GM15510 (cell line): Measurements from ENCODE around the gene ZMYND15.

Experiments used
- POLR2A ChIP-seq: IDR thresholded peaks from 3 replicates; pipeline ENCODE4 v1.6.1; 2011; ENCODE audit warnings: borderline replicate concordance; ENCODE audit not compliant: insufficient read length; ENCODE audit errors: extremely low read depth

The ZMYND15 gene

DNA sequence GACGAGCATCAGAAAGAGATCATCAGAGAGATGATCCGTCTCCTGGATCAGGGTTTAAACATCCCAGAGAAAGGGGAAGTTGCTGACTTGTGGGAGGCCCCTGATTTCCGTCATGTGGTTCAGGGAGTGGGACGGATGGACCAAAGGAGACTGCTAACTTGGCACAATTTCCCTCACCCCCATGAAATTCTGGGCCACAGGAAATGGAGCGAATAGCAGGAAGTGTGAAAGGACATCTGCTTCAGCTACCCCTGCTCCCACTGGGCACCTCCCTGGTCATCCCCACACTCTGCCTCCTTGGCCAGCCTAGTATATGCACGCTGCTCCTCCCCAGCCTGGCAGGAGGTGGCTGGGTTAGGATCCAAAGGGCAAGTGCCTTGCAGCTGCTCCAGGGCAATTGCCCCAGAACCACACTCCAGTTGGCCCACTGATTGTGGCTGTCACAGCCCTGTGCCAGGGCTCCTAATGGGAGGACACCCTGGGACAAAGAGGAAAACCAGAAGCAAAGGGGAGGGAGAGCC is 27.9 kb upstream of the ZMYND15 start:
- no peak for TF ChIP-seq POLR2A

DNA sequence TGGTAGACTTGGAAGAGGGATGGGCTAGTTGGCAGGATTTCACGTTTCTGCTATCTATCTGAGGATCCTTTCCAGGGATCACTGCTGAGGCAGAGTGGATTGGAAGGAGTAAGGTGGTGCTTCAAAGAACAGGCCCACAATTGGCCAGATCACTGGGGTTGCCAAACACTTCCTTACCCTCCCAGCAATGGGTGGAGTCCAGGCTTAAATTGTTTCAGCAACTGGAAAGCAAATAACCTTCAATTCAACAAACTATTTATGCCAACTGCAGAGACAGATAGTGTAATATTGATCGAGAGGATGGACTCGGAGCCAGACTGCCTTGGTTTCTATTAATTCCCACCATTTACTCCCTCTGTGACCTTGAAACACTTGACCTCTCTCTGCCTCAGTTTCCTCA is 27.1 kb upstream of the ZMYND15 start:
- TF ChIP-seq POLR2A: no peak

DNA sequence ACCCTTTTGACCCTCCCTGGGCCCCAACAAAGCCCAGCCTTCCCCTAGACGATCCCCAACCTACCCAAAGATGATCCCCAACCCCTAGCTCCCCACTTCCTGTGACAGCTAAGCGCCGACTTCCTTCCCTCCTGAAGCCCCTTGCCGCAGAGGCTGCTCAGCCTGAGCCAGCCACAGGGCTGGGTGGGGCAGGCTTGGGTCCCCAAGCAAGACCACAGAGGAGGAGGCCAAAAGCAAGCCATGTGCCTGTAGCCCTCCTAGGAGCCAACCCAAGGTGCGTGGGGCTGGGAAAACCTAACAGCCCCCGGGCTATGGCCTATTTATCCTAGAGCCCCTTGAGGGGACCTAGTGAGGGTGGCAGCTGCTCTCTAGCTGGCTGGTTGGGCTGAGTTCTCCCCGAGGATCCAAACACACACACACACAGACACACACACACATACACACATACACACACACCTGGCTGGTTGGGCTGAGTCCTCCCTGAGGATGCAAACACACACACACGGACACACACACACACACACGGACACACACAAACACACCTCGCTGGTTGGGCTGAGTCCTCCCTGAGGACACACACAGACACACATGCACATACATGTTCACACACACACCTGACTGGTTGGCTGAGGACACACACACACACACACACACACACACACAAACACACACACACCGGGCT is 24.4 kb upstream of the ZMYND15 start:
- TF ChIP-seq POLR2A: no peak

DNA sequence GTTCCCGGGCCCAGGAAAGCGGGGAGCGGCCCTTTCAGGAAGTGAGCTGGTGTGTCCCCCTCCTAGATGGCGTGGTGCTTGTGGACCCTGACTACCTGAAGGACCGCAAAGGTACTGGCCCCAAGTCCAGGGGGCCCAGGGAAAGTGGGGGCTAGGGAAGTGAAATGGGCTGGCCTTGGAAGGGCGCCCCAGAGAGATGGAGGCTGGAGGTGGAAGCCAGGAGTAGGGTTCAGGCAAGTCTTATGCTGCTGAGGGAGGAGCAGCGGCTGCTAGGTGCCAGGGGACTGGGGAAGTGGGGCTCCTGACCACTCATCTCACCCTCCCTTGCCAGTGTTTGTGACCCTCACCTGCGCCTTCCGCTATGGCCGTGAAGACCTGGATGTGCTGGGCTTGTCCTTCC is 23.6 kb upstream of the ZMYND15 start:
- TF ChIP-seq POLR2A: no peak

DNA sequence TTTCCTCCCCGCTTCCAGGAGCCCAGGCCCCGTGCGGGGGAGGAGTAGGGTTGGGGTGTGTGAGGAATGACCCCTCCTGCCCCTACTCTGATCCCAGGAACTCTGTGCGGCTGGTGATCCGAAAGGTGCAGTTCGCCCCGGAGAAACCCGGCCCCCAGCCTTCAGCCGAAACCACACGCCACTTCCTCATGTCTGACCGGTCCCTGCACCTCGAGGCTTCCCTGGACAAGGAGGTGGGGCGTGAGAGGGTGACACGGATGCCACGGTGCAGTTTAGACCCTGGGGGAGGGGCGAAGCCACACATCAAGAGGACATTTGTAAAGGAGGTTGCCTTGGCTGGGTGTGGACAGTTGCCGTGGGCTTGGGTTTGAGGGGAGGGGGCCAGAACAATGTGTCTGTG is 21.8 kb upstream of the ZMYND15 start:
- no peak for TF ChIP-seq POLR2A

DNA sequence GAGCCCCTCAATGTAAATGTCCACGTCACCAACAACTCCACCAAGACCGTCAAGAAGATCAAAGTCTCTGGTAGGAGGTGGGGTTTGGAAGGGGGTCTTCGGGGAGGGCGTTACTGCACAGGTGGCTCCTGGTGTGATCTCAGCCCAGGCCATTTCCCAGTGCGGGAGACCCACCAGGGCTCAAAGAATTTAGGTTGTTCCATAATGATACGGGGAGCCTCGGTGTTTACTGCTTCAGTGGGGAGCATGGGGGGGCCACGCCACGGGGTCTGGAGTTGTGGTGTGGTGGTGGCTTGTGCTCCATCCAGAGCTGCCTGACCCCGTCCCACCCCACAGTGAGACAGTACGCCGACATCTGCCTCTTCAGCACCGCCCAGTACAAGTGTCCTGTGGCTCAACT is 21.4 kb upstream of the ZMYND15 start:
- no peak for TF ChIP-seq POLR2A

DNA sequence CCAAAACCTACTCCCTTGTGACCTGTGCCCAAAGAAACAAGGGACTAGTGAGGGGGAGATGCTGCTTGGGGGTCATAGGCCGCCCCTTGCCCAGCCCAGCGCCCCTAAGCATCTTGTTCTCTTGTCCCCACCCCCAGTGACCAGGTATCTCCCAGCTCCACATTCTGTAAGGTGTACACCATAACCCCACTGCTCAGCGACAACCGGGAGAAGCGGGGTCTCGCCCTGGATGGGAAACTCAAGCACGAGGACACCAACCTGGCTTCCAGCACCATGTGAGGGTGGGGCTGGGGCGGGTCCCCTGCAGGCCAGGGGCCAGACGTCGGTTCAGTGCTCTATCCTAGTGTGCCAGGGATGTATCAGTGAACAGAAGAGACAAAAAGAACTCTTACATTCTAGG is 20.5 kb upstream of the ZMYND15 start:
- no peak for TF ChIP-seq POLR2A

DNA sequence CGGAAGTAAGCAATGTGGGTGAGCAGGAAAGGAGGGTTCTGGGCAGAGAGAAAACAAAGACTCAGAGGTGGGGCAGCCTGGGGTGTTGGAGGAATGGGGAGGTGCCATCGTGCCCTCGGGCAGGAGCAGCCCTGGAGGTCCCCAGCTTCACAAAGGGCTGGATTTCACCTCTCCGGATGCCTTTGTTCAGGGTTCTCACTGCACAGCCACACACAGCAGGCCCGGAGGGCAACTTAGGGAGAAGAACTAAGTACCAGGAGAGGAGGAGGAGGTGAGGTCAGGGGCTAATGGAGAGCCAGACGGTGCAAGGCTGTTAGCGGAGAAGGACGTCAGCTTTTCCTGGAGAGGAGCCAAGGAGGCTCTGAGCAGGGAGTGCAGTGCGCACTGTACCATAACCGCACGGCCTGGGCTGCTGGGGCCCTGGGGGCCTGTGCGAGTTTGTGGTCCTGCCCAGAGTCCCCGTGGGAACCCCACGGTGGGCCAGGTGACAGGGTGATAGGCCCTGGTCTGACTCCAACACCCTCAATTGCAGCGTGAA is 19.9 kb upstream of the ZMYND15 start:
- no peak for TF ChIP-seq POLR2A

DNA sequence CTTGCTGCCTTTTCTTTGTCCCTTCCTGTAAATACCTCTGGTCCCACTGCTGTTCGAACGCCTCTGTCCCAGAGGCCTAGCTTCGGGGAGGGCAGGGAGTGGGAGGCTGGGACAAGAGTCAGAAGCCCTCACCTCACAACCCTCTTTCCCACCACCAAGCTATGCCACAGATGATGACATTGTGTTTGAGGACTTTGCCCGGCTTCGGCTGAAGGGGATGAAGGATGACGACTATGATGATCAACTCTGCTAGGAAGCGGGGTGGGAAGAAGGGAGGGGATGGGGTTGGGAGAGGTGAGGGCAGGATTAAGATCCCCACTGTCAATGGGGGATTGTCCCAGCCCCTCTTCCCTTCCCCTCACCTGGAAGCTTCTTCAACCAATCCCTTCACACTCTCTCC is 18.8 kb upstream of the ZMYND15 start:
- TF ChIP-seq POLR2A: no peak

DNA sequence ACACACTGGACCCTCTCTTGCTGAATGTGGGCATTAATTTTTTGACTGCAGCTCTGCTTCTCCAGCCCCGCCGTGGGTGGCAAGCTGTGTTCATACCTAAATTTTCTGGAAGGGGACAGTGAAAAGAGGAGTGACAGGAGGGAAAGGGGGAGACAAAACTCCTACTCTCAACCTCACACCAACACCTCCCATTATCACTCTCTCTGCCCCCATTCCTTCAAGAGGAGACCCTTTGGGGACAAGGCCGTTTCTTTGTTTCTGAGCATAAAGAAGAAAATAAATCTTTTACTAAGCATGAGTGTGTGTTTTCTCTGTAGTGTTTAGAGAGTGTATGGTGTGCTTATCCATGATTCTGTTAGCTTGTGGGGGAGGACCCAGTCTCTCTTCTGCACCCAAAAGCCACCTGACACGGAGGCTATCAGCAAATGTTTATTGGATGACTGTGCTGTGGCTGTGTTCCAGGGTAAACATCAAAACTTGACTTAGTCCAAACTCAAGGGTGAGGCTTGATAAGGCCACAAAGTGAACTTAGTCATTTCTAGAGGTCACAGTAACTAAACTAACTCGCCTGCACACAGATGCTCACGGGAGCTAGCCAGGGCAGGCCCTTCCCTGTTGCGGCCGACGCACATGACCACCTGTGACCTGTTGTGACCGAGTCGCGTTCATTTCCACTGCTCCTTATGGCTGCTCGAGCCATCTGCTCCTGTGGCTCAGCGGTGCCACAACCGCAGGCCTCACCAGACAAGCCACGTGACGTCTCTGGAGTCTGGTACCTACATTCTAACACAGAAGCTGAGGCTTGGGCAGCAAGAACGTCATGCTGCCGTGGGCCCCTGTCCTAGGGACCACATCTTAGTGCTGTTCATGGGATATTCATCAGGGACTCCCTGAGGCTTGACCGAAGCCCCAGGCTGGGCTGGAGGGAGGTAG is 18.2 kb upstream of the ZMYND15 start:
- TF ChIP-seq POLR2A: no peak

DNA sequence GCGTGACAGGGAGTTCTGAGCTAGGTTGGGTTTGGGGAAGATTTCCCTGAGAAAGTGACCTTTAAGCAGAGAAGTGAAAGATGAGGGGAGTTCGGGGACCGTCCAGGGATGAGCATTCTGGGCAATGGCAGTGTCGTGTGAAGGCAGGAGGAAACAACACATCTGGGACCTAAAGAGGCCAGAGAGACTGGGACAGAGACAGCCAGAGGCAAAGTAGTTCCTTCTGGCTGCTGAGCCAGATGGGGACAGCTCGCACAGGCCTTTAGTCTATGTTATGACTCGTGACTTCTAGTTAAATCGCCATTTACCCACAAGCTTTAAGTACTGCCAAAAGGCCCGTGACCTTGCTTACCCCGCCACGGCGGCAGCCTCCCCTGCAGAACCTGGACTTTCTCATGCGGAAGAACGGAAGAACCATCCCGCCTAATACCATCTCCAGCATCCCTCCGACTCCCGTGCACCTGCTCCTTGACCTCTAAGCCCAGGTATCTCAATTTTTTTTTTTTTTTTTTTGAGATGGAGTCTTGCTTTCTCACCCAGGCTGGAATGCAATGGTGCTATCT is 16.9 kb upstream of the ZMYND15 start:
- no peak for TF ChIP-seq POLR2A

DNA sequence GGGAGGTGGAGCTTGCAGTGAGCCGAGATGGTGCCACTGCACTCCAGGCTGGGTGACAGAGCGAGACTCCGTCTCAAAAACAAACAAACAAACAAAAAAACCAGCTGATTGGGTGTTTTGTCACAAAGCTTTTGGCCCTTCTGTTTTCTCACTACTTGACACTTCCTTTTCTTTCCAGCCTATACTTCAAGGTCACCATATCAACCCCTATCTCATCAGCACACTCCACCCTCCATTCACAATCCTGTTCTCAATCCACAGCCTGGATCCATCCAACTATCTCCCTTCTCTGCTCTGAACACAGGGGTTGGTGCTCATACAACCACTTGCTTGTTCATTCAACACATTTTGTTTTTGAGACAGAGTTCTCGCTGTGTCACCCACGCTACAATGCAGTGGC is 15.0 kb upstream of the ZMYND15 start:
- TF ChIP-seq POLR2A: no peak

DNA sequence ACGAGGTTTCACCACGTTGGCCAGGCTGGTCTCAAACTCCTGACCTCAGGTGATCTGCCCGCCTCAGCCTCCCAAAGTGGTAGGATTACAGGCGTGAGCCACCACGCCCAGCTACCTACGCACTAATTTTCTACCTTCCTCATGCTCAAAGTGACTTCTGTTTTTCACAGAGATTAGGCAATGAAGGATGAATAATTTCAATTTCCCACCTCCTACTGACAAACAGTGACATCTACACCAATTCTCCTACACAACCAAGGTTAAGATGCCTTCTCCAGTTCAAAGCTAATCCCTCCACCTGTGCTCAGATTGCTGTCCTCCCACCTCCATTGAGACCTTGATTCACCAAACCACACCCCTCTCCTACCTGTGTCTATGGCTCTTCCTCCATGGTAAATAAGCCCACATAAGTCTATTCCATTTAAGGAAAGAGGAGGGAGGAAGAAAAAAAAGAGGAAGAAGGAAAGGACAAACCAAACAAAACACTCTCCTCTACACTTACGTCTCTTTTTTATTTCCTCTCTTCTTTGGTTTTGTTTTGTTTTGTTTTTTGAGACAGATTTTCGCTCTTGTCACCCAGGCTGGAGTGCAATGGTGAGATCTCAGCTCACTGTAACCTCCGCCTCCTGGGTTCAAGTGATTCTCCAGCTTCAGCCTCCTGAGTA is 13.9 kb upstream of the ZMYND15 start:
- no peak for TF ChIP-seq POLR2A

DNA sequence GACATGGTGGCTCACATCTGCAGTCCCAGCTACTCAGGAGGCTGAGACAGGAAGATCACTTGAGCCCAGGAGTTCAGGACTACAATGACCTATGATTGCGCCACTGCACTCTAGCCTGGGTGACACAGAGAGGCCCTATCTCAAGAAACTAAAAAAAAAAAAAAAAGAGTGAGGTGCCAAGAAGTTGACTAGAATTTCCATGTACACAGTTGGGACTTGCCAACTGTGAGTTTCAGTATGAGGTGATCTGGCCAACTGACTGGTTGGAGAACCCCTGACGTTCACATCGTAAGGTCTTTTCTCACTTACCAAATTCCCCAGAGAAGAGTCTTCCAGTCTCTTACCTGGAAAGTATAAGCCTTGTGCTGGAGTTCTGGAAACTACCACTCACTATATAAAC is 11.5 kb upstream of the ZMYND15 start:
- no peak for TF ChIP-seq POLR2A

DNA sequence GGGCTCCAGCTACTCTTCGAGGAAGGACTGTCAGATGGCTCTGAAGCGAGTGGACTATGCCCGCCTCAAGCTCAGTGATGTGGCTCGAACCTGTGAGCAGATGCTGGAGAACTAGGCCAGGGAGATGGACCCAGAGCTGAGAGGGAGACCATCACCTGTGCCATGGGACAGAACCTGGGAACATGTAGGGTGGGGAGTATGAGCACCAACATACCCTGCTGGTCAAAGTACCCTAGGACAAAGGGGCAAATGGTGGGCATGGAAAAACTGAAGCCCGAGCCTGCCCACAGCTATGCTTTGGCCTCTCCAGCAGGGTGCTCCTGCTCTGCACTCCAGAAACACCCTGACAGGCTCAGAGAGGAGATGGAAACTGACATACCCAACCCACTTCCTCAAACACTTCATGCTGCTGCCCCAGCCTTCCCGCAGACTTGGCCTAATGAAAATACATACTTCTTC is 6.5 kb upstream of the ZMYND15 start:
- no peak for TF ChIP-seq POLR2A

DNA sequence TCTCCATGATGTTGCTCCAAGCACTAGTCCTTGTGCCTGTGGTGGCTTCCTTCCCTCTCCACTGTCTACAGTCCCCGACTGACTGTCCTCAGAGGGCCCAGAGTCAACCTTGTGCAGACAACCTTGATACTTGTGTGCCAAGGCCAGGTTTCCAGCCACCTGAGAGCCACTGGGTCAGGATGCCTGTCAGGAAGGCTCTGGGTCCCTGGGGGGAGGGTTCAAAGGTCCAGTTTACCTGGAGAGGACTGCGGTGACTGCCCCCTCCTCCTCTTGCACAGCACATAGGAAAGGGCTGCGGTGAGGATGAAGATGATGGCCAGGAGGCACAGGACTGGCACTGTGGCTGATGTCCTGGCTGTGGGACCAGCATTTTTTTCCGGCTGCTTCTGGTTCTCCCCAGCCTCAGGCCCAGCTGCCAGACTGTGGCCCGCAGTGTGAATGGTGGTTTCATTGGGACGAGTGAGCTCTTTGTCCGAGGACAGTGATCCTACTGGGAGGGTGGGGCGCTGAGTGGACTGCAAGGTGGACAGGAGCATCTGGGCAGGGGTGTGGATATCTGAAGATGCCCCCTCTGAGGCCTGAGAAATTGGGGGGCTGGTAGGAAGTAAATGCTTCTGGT is 4.7 kb upstream of the ZMYND15 start:
- no peak for TF ChIP-seq POLR2A
